CD4-positive, alpha-beta T cell treated with Interleukin-4 for 4 hours (primary cell): Measurements from ENCODE around the gene LEKR1.
"Not testable (repeated sequence)": the region's sequence is repeated elsewhere in the genome, so short reads cannot be mapped to it uniquely, and the experiment has no call there.

Experiments used
- DNase-seq: peaks from one replicate; pipeline ENCODE4 v3.0.0-alpha.2; 2020

The LEKR1 gene

GRCh38 chr3:156838035-156838434 lies 11.9 kb downstream of the LEKR1 start:
- no peak for DNase-seq

GRCh38 chr3:156840826-156841689 lies 14.9 kb downstream of the LEKR1 start:
- DNase-seq: no peak

GRCh38 chr3:156843071-156843808 lies 17.1 kb downstream of the LEKR1 start:
- no peak for DNase-seq

- no peak for DNase-seq
Observed at GRCh38 chr3:156847752-156848448, 21.7 kb downstream of the LEKR1 start.

GRCh38 chr3:156859578-156859977 lies 33.4 kb downstream of the LEKR1 start:
- DNase-seq: no peak

- DNase-seq: no peak
Observed at GRCh38 chr3:156860873-156861272, 34.7 kb downstream of the LEKR1 start.

GRCh38 chr3:156862338-156862737 lies 36.2 kb downstream of the LEKR1 start:
- DNase-seq: no peak

GRCh38 chr3:156865732-156866131 lies 39.6 kb downstream of the LEKR1 start:
- no peak for DNase-seq

GRCh38 chr3:156867174-156867573 lies 41.0 kb downstream of the LEKR1 start:
- no peak for DNase-seq

GRCh38 chr3:156867920-156868319 lies 41.8 kb downstream of the LEKR1 start:
- DNase-seq: no peak

GRCh38 chr3:156873906-156874305 lies 47.8 kb downstream of the LEKR1 start:
- DNase-seq: no peak

- DNase-seq: not testable (repeated sequence)
Observed at GRCh38 chr3:156879491-156879890, 53.3 kb downstream of the LEKR1 start.

- DNase-seq: no peak
Observed at GRCh38 chr3:156885761-156886160, 59.6 kb downstream of the LEKR1 start.

- DNase-seq: no peak
Observed at GRCh38 chr3:156888176-156888575, 62.0 kb downstream of the LEKR1 start.

- DNase-seq: no peak
Observed at GRCh38 chr3:156888576-156888975, 62.4 kb downstream of the LEKR1 start.

GRCh38 chr3:156892701-156893100 lies 66.5 kb downstream of the LEKR1 start:
- no peak for DNase-seq

GRCh38 chr3:156895374-156895773 lies 69.2 kb downstream of the LEKR1 start:
- DNase-seq: not testable (repeated sequence)

- DNase-seq: not testable (repeated sequence)
Observed at GRCh38 chr3:156897851-156898250, 71.7 kb downstream of the LEKR1 start.

- DNase-seq: no peak
Observed at GRCh38 chr3:156898296-156898880, 72.2 kb downstream of the LEKR1 start.

- DNase-seq: no peak
Observed at GRCh38 chr3:156899951-156900350, 73.8 kb downstream of the LEKR1 start.

GRCh38 chr3:156902916-156903315 lies 76.8 kb downstream of the LEKR1 start:
- DNase-seq: no peak

- DNase-seq: no peak
Observed at GRCh38 chr3:156906275-156906674, 80.1 kb downstream of the LEKR1 start.

GRCh38 chr3:156908398-156908797 lies 82.2 kb downstream of the LEKR1 start:
- no peak for DNase-seq
